ENCODE measurements around the gene LARP1. TPM values are rescaled to one million over a fixed set of nuclear protein-coding genes. Genes with fewer than 3 reads are reported as not detected.
"Not testable (repeated sequence)": the region's sequence is repeated elsewhere in the genome, so short reads cannot be mapped to it uniquely, and the experiment has no call there.

Gene LARP1
- total RNA-seq, 1 experiment from 2014 or later: 105 TPM

DNA sequence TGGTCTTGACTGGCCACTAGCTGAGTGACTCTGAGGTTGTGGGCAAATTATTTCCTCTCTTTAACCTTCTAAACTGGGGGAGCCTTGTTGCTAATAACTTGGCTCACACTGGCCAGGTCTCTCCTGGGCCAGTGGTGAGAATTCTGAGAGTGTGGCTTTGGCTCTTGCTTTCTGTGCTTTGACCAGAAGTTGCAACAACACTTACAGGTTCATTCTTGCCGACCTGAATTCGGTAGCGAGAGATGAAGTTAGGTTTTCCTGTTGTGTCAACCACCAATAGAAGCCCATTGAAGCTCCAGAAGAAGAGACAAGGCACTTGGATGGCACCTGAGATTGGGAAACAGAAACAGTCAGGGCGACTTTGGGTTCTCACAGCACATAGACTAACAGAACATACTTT is 75.4 kb downstream of the LARP1 start:
- peaks cover 28% of the 10 kb centered on the region; the same call in 1 of the 2 replicates for H3K36me3 ChIP-seq (ENCODE audit: insufficient read depth, low read length)
- no peaks in the 10 kb centered on the region for H4K20me1 ChIP-seq (ENCODE audit: insufficient read depth, low read depth, low read length)
- H3K4me1 ChIP-seq (ENCODE audit: low read length): no peaks in the 10 kb centered on the region
- H3K79me2 ChIP-seq (ENCODE audit: low read length): no peaks in the 10 kb centered on the region
- no peak overlapping the region for H3K4me2 ChIP-seq (ENCODE audit: low read depth, low read length, poor library complexity, severe bottlenecking)
- H3K9ac ChIP-seq (ENCODE audit: low read length): no peak overlapping the region
- H3K4me3 ChIP-seq (ENCODE audit: low read length): no peak overlapping the region
- no peak overlapping the region for H3K27ac ChIP-seq (ENCODE audit: low read length)
- no peak for DNase-seq
- no peaks in the 10 kb centered on the region for H3K9me2 ChIP-seq (replicated peaks; ENCODE audit: insufficient read depth, low read length)
- H3K9me3 ChIP-seq (ENCODE audit: low read length): no peaks in the 10 kb centered on the region
- no peaks in the 10 kb centered on the region for H3K27me3 ChIP-seq (ENCODE audit: low read length)
- no peak overlapping the region for H2AFZ ChIP-seq (ENCODE audit: low read length)

GRCh38 chr5:154831451-154831850 is 76.3 kb downstream of the LARP1 start:
- no peaks in the 10 kb centered on the region for H3K9me3 ChIP-seq (ENCODE audit: low read length)

DNA sequence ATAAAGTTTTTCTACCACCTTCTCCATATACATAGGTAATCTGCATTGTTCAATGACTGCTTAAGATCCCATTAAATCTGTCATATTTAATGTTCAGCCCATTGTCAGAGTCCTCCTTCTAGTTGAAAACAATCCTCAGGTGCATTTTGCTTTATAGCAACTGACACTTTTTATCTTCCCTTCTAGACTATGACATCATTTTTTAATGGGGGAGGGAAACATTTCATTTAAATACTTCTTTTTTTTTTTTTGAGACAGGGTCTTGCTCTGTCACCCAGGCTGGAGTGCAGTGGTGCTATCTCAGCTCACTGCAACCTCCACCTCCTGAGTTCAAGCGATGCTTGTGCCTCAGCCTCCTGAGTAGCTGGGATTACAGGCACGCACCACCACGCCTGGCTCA is 77.6 kb downstream of the LARP1 start:
- not testable (repeated sequence) for H3K4me2 ChIP-seq (ENCODE audit: low read depth, low read length, poor library complexity, severe bottlenecking); H3K9me3 ChIP-seq (ENCODE audit: low read length); H3K4me1 ChIP-seq (ENCODE audit: low read length); H3K9ac ChIP-seq (ENCODE audit: low read length); DNase-seq; H3K9me2 ChIP-seq (replicated peaks; ENCODE audit: insufficient read depth, low read length); H3K27me3 ChIP-seq (ENCODE audit: low read length); H4K20me1 ChIP-seq (ENCODE audit: insufficient read depth, low read depth, low read length); H3K4me3 ChIP-seq (ENCODE audit: low read length); H3K27ac ChIP-seq (ENCODE audit: low read length); H2AFZ ChIP-seq (ENCODE audit: low read length); H3K79me2 ChIP-seq (ENCODE audit: low read length)
- peaks cover 33% of the 10 kb centered on the region; the same call in 1 of the 2 replicates for H3K36me3 ChIP-seq (ENCODE audit: insufficient read depth, low read length)

More at GRCh38 chr5:154831451-154831850, 76.3 kb downstream of the LARP1 start:
- H3K9me2 ChIP-seq (replicated peaks; ENCODE audit: insufficient read depth, low read length): no peaks in the 10 kb centered on the region
- H3K27ac ChIP-seq (ENCODE audit: low read length): no peak overlapping the region
- peaks cover 28% of the 10 kb centered on the region; the same call in 1 of the 2 replicates for H3K36me3 ChIP-seq (ENCODE audit: insufficient read depth, low read length)
- H3K4me1 ChIP-seq (ENCODE audit: low read length): no peaks in the 10 kb centered on the region
- no peak overlapping the region for H3K9ac ChIP-seq (ENCODE audit: low read length)
- no peaks in the 10 kb centered on the region for H4K20me1 ChIP-seq (ENCODE audit: insufficient read depth, low read depth, low read length)
- H3K27me3 ChIP-seq (ENCODE audit: low read length): no peaks in the 10 kb centered on the region
- H3K79me2 ChIP-seq (ENCODE audit: low read length): no peaks in the 10 kb centered on the region
- no peak overlapping the region for H3K4me2 ChIP-seq (ENCODE audit: low read depth, low read length, poor library complexity, severe bottlenecking)
- no peak for DNase-seq
- H3K4me3 ChIP-seq (ENCODE audit: low read length): no peak overlapping the region
- H2AFZ ChIP-seq (ENCODE audit: low read length): no peak overlapping the region

DNA sequence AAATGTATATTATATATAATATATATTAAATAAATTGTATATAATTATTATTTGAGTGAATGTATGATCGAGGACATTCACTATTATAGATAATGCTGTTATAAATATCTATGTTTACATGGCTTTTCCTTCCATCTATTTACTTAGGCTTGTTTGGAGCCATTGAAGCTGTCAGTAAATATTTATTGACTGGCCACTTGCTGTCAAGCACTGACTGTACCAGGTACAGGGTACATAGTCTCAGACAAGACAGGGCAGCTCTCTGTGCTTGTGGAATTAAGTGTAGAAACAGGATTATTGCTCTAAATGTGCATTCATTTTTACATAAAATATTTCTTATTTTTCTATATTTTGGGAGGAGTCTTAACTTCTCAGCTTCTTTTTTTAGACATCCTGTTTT is 78.9 kb downstream of the LARP1 start:
- Histone ChIP-seq H3K4me2 (ENCODE audit: low read depth, low read length, poor library complexity, severe bottlenecking) (no peak overlapping the region), H3K27ac (ENCODE audit: low read length) (no peak overlapping the region), H2AFZ (ENCODE audit: low read length) (no peak overlapping the region), H3K4me1 (ENCODE audit: low read length) (no peaks in the 10 kb centered on the region), H3K27me3 (ENCODE audit: low read length) (no peaks in the 10 kb centered on the region), H4K20me1 (ENCODE audit: insufficient read depth, low read depth, low read length) (no peaks in the 10 kb centered on the region), H3K9ac (ENCODE audit: low read length) (no peak overlapping the region), H3K79me2 (ENCODE audit: low read length) (no peaks in the 10 kb centered on the region), H3K36me3 (ENCODE audit: insufficient read depth, low read length) (peaks cover 31% of the 10 kb centered on the region; the same call in 1 of the 2 replicates), H3K9me2 (replicated peaks; ENCODE audit: insufficient read depth, low read length) (no peaks in the 10 kb centered on the region), H3K4me3 (ENCODE audit: low read length) (no peak overlapping the region), H3K9me3 (ENCODE audit: low read length) (no peaks in the 10 kb centered on the region)
- no peak for DNase-seq

- H3K4me2 ChIP-seq (ENCODE audit: low read depth, low read length, poor library complexity, severe bottlenecking); H4K20me1 ChIP-seq (ENCODE audit: insufficient read depth, low read depth, low read length); H3K27ac ChIP-seq (ENCODE audit: low read length); H3K79me2 ChIP-seq (ENCODE audit: low read length); H3K4me3 ChIP-seq (ENCODE audit: low read length); H3K27me3 ChIP-seq (ENCODE audit: low read length); H3K9me2 ChIP-seq (replicated peaks; ENCODE audit: insufficient read depth, low read length); H3K9me3 ChIP-seq (ENCODE audit: low read length); H3K9ac ChIP-seq (ENCODE audit: low read length); DNase-seq; H3K4me1 ChIP-seq (ENCODE audit: low read length); H2AFZ ChIP-seq (ENCODE audit: low read length): not testable (repeated sequence)
- H3K36me3 ChIP-seq (ENCODE audit: insufficient read depth, low read length): peaks cover 23% of the 10 kb centered on the region; the same call in 1 of the 2 replicates
Observed at GRCh38 chr5:154835701-154836052, 80.5 kb downstream of the LARP1 start.

GRCh38 chr5:154836225-154836624 is 81.0 kb downstream of the LARP1 start:
- Histone ChIP-seq H4K20me1 (ENCODE audit: insufficient read depth, low read depth, low read length) (no peaks in the 10 kb centered on the region), H3K36me3 (ENCODE audit: insufficient read depth, low read length) (peaks cover 18% of the 10 kb centered on the region; the same call in 1 of the 2 replicates), H3K9me3 (ENCODE audit: low read length) (no peaks in the 10 kb centered on the region), H3K9ac (ENCODE audit: low read length) (no peak overlapping the region), H3K4me3 (ENCODE audit: low read length) (no peak overlapping the region), H3K27ac (ENCODE audit: low read length) (no peak overlapping the region), H3K79me2 (ENCODE audit: low read length) (no peaks in the 10 kb centered on the region), H3K4me1 (ENCODE audit: low read length) (no peaks in the 10 kb centered on the region), H3K9me2 (replicated peaks; ENCODE audit: insufficient read depth, low read length) (no peaks in the 10 kb centered on the region), H3K4me2 (ENCODE audit: low read depth, low read length, poor library complexity, severe bottlenecking) (no peak overlapping the region), H3K27me3 (ENCODE audit: low read length) (no peaks in the 10 kb centered on the region), H2AFZ (ENCODE audit: low read length) (no peak overlapping the region)
- no peak for DNase-seq

- H3K79me2 ChIP-seq (ENCODE audit: low read length): no peaks in the 10 kb centered on the region
- H3K9me3 ChIP-seq (ENCODE audit: low read length): no peaks in the 10 kb centered on the region
- H3K27ac ChIP-seq (ENCODE audit: low read length): no peak overlapping the region
- H3K36me3 ChIP-seq (ENCODE audit: insufficient read depth, low read length): peaks cover 18% of the 10 kb centered on the region; the same call in 1 of the 2 replicates
- no peaks in the 10 kb centered on the region for H4K20me1 ChIP-seq (ENCODE audit: insufficient read depth, low read depth, low read length)
- no peak overlapping the region for H2AFZ ChIP-seq (ENCODE audit: low read length)
- H3K4me3 ChIP-seq (ENCODE audit: low read length): no peak overlapping the region
- H3K9ac ChIP-seq (ENCODE audit: low read length): no peak overlapping the region
- H3K27me3 ChIP-seq (ENCODE audit: low read length): no peaks in the 10 kb centered on the region
- H3K4me1 ChIP-seq (ENCODE audit: low read length): no peaks in the 10 kb centered on the region
- DNase-seq: no peak
- no peak overlapping the region for H3K4me2 ChIP-seq (ENCODE audit: low read depth, low read length, poor library complexity, severe bottlenecking)
- no peaks in the 10 kb centered on the region for H3K9me2 ChIP-seq (replicated peaks; ENCODE audit: insufficient read depth, low read length)
Observed at GRCh38 chr5:154837009-154837901, 82.1 kb downstream of the LARP1 start.

DNA sequence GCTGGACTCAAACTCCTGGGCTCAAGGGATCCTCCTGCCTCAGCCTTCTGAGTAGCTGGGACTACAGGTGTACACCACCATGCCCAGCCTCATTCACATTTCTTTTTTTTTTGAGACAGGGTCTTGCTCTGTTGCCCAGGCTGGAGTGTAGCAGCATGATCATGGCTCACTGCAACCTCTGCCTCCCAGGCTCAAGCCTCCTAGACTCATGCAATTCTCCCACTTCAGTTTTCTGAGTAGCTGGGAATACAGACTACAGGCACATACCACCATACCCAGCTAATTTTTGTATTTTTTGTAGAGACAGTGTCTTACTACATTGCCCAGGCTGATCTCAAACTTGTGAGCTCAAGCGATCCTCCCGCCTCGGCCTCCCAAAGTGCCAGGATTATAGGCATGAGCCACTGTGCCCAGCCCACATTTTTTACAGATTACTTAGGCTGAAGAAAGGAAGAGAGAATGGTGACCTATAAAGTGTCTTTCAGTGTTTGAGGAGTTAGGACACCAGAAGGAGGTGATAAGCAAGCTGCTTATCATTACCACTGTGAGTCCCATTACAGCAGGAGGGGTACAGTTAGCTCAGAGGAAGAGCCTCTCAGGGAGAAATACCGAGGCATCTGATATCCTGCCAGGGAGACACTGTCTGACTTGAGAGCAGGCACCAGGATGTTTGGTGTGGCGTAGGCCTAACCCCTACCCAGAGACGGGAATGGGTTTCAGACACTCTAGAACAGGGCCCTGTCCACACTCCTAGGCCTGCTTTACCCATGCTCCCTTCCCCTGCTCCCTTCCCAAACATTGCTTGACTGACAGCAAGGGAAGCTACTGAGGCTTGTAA is 85.5 kb downstream of the LARP1 start:
- DNase-seq: no peak
- Histone ChIP-seq H3K4me3 (ENCODE audit: low read length) (no peak overlapping the region), H3K9ac (ENCODE audit: low read length) (no peak overlapping the region), H2AFZ (ENCODE audit: low read length) (no peak overlapping the region), H3K9me2 (replicated peaks; ENCODE audit: insufficient read depth, low read length) (no peaks in the 10 kb centered on the region), H3K4me2 (ENCODE audit: low read depth, low read length, poor library complexity, severe bottlenecking) (no peak overlapping the region), H3K36me3 (ENCODE audit: insufficient read depth, low read length) (peaks cover 16% of the 10 kb centered on the region; the same call in 1 of the 2 replicates), H3K27me3 (ENCODE audit: low read length) (no peaks in the 10 kb centered on the region), H4K20me1 (ENCODE audit: insufficient read depth, low read depth, low read length) (no peaks in the 10 kb centered on the region), H3K27ac (ENCODE audit: low read length) (no peak overlapping the region), H3K9me3 (ENCODE audit: low read length) (no peaks in the 10 kb centered on the region), H3K79me2 (ENCODE audit: low read length) (no peaks in the 10 kb centered on the region), H3K4me1 (ENCODE audit: low read length) (no peaks in the 10 kb centered on the region)

Data from Karpas-422 (cell line).